Fibroblast of skin of right quadriceps (primary cell): ENCODE data around the gene KCNAB1.

ENCODE experiments used
- DNase-seq: peaks from one replicate; pipeline ENCODE4 v3.0.0-alpha.2; 2013

KCNAB1 gene

DNA sequence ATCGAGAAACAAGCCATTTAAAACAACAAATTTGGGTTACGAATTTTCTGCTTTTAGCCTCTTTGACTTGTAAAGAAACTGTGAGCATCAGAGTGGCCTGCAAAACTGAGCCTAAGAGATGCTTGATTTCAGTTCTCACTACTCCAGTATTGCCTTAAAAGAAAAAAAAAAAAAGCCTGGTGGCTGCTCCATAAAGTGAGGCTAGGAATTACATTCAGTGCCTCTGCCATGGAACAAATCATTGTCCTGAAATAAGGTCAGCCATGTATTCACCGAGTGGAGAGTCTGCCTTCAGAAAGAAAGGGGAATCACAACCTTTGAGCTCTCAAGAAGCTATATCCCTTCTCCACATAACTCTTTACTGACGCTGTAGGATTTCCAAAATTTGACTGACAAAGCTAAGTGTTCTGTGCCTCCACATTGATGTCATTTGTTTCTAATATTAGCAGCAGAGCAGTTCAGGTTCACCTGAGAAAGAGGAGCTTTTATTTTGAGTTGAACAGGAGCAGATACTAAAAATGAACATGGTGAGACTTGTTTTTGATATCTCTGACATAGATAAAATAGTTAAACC is 297.3 kb downstream of the KCNAB1 start:
- no peak for DNase-seq

- no peak for DNase-seq
Observed at GRCh38 chr3:156418428-156418827, 298.1 kb downstream of the KCNAB1 start.

GRCh38 chr3:156421534-156421933 is 301.2 kb downstream of the KCNAB1 start:
- DNase-seq, result no peak

GRCh38 chr3:156424758-156425157 is 304.4 kb downstream of the KCNAB1 start:
- no peak for DNase-seq

DNA sequence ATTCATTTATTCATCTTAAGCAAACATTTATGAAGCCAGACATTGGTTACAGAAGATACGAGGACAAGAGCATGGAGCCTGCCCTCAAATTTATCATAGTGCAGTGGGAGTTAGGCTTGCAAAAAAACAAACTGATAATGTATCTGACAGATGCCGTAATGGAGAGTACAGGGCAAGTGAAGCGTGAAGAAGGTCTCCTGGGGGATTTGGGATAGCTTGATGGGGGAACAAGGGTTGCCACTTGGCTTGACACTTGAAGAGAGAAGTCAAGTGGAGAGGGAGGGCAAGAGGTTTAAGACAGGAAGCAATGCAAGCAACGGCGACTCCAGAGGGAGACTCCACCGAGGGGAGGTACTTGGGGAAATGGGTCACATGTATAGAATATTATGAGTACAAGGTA is 305.3 kb downstream of the KCNAB1 start:
- DNase-seq, result no peak

- no peak for DNase-seq
Observed at GRCh38 chr3:156429125-156429524, 308.7 kb downstream of the KCNAB1 start.

- DNase-seq, result no peak
Observed at GRCh38 chr3:156431334-156432124, 311.2 kb downstream of the KCNAB1 start.

- DNase-seq, result no peak
Observed at GRCh38 chr3:156432563-156432962, 312.2 kb downstream of the KCNAB1 start.

DNA sequence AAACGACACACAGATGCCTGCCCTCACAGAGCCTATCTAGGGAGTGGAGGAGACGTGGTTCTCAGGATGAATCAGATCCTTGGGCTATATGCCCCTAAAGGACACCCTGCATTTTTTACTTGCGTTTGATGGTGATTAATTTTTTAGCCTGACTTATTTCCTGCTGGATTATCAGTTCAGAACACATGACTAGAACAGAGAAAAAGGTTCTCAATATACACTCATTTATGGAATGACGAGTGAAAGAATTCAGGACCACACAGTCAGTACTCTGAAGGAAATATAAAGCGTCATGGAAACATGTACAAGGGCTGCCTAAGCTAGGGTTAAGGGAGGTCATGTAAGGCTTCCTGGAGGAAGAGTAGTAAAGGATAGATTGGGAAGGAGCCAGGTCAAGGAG is 312.8 kb downstream of the KCNAB1 start:
- peak; percentile 68 for DNase-seq

DNA sequence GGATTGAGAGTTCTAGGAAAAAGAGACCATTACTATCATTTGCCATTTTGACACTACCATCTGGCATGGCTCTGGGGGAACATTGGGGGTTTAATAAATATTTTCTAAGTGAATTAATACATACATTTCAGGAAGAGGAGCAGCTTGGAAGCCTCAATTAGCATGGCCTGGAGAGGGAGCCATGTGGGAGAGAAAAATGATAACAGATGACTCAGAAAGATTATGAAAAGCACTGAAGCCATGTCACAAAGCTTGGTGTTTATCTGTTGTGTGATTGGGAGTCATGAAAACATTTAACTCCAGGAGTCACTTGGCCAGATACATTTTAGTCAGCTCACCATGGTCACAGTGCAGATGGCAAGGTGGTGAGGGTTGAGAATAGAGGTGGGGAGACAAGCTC is 313.5 kb downstream of the KCNAB1 start:
- DNase-seq, result peak; percentile 23

DNA sequence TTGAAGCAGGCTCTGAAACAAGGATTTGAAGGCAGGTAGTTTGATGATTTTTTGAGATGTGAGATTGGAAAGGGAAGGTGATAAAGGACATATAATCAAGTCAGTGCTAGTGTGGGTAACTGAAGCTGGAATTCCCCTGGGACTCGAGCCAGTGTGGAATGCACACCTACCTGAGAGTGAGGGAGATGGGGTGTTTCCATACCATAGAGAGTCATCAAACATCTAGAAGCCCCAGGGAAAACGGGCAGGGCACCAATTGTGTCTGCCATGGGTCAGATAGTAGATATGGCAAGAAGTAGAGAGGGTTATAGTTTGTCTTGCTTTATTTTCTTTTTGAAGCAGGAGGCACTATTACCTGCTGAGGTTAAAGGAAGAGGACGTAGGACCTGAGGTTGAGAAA is 314.5 kb downstream of the KCNAB1 start:
- DNase-seq, result no peak

DNA sequence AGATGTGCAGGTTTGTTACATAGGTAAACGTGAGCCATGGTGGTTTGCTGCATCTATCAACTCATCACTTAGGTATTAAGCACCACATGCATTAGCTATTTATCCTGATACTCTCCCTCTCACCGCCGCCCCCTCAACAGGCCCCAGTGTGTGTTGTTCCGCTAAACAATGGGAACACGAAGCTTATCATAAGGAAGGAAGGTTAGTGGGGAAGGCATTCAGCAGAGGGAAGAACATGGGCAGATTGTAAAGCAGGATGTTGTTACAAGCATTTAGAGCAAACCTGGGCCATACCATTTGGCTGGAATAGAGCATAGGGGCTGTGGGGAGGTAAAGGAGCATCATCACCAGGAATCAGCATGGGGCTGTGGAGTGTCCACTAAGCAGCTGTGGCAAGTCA is 322.7 kb downstream of the KCNAB1 start:
- DNase-seq, result no peak

DNA sequence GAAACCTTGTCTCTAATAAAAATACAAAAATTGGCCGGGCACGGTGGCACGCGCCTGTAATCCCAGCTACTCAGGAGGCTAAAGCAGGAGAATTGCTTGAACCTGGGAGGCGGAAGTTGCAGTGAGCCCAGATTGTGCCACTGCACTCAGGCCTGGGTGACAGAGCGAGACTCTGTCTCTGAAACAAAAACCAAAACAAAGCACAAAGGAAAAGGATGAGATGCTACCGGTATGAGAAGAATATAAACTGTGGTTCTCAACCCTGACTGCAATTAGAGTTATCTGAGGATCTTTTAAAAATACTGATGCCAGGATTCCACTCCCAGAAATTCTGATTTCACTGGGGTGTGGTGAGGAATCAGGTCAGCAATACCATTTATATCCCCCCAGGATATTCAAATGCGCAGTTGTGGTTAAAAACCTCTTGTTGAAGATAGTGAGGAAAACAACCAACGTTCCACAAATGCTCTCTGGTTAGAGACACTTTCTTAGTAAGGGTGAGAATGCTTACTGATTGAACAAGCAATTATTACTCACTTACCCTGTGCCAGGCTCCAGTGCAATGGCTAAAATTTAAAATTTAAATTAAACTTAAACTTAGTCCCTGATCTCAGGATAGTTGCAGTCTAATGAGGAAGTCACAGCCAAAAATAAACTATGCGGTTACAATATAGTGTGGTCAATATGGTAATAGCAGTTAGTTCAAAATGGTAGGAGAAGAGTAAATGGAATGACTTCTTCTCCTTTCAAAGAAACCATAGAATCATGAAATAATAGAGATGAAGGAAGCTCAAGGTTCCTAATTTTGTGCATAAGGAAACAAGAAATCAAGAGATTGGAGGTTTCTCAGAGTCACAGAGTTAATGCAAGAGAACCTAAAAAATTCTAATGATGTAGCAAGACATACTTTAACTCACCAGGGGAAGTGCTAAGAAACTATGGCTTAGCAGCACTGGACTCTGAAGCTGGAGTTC is 325.0 kb downstream of the KCNAB1 start:
- DNase-seq, result no peak

- DNase-seq, result peak; percentile 23
Observed at GRCh38 chr3:156448300-156448699, 327.9 kb downstream of the KCNAB1 start.

GRCh38 chr3:156449710-156450574 is 329.6 kb downstream of the KCNAB1 start:
- DNase-seq, result peak; percentile 26

DNA sequence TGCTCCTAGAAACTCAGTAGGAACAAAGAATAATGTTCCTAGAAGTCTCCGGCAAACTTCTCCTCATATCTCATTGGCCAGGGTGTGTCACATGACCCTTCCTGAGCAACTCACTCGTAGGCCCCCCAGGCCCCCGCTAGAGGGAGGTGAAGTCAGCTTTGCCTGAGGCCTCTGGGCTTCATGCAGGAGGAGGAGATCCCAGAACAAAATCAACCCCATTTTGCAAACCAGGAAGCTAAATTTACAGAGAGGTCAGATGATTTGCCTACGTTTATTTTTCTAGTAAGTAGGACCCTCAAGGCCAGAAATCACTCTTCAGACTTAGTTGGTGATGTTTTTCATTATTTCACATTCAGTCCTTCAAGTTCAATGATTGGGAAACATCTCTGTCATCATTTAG is 335.5 kb downstream of the KCNAB1 start:
- no peak for DNase-seq

DNA sequence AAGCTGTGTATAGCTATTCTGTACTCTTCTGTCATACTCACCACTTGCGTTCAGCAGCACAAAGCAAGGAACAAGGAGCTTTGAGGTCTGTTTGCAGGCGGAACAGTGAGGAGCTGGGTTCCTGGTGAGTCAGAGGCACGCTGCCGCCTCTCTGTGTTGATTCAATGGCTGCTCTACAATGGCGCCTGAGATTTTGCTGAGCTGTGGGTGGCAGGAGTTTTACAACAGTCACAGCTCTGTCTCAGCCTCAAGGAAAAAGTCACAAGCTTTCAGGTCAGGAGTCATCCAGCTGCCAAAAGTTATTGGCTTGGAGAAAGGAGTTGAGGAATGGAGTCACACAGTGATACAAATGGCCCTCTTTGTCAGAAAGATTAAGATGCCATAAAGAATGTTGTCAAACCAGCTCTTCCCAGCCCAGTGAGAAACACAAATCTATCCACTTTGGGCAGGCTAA is 336.4 kb downstream of the KCNAB1 start:
- no peak for DNase-seq

- no peak for DNase-seq
Observed at GRCh38 chr3:156459434-156459833, 339.1 kb downstream of the KCNAB1 start.

- DNase-seq, result no peak
Observed at GRCh38 chr3:156460206-156460611, 339.8 kb downstream of the KCNAB1 start.

DNA sequence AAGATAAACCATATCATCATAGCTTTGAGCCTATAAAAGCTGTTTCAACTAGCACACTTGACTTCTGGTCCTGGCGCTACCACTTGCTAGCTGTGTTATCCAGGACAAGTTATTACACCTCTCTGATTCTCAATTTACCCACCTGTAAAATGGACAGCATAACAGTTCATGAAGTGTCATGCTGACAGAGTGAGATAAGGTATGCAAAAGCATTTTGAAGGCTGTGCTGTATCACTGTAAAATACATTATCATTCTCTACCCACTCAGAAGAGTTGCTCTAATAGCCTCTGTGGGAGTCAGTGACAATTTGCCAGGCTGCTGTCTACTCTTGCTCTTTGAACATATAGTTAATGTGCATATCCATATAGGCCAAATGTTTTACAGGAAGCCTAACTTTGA is 341.5 kb downstream of the KCNAB1 start:
- DNase-seq, result no peak

DNA sequence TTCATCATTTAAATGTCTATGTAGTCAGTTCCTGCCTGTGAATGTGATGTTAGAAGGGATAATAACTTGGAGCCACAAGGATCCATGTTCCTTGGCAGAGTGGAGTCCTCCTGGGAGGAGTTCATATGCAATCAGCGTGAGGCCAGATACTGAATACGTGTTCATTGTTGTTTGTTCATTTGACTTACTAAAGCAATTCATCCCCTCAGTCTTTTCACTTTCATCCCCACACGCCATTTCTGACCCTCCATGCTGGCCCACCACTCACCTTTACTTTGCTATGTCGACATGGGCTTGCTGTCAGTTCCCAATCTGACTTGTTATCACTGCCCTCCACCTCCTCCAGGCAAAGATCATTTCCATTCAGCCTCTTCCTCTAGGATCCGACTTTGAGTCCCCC is 342.7 kb downstream of the KCNAB1 start:
- no peak for DNase-seq

- DNase-seq, result no peak
Observed at GRCh38 chr3:156465194-156465593, 344.8 kb downstream of the KCNAB1 start.
